Tibial nerve (tissue), 4 donors: ENCODE measurements around the gene RGS7.

ENCODE experiments used
- EP300 ChIP-seq, 2 donors: sonication (generic); formaldehyde crosslinking; IDR thresholded peaks; one replicate each; pipeline ENCODE4 v1.6.1; 2017; ENCODE audit warnings: antibody characterized with exemption in 2 of 2, mild to moderate bottlenecking in 1 of 2
- TF ChIP-seq, protein P1 (sequence below), 5 experiments: fragments of 200-600 bp in 3 of 5; fragments of 450-650 bp in 2 of 5; sonication (generic) in 3 of 5; IDR thresholded peaks; one replicate each; pipeline ENCODE4 v1.5.1; 2016 to 2019; ENCODE audit warnings: antibody characterized with exemption in 5 of 5, mild to moderate bottlenecking in 3 of 5, moderate library complexity in 2 of 5

DNA sequence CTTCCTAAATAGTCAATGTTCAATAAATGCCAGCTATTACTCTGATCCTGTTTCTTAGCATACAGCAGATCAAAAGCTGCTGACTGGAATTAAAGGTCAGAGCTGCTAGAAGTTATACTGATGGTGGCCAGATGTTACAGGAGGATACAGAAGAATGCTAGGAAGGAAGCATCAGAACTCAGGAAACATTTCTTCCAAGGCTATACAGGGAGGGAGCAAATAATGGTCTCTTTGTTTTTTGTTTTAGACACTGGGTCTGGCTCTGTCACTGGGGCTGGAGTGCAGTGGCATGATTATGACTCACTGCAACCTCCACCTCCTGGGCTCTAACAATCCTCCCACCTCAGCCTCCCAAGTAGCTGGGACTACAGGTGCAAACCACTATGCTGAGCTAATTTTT is 175.5 kb downstream of the RGS7 start:
- TF ChIP-seq, protein P1, sequence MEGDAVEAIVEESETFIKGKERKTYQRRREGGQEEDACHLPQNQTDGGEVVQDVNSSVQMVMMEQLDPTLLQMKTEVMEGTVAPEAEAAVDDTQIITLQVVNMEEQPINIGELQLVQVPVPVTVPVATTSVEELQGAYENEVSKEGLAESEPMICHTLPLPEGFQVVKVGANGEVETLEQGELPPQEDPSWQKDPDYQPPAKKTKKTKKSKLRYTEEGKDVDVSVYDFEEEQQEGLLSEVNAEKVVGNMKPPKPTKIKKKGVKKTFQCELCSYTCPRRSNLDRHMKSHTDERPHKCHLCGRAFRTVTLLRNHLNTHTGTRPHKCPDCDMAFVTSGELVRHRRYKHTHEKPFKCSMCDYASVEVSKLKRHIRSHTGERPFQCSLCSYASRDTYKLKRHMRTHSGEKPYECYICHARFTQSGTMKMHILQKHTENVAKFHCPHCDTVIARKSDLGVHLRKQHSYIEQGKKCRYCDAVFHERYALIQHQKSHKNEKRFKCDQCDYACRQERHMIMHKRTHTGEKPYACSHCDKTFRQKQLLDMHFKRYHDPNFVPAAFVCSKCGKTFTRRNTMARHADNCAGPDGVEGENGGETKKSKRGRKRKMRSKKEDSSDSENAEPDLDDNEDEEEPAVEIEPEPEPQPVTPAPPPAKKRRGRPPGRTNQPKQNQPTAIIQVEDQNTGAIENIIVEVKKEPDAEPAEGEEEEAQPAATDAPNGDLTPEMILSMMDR (IDR thresholded peaks at IDR 0.05) = no peak
- TF ChIP-seq EP300 (IDR thresholded peaks at IDR 0.05) = no peak
